ENCODE results near the gene HNRNPLL. TPM values are rescaled to one million over a fixed set of nuclear protein-coding genes. Genes with fewer than 3 reads are reported as not detected.
A peak's percentile ranks its signal among the peaks of the same experiment; 100 is the strongest.

The HNRNPLL gene
- polyA plus RNA-seq, 1 experiment = 26.6 TPM

DNA sequence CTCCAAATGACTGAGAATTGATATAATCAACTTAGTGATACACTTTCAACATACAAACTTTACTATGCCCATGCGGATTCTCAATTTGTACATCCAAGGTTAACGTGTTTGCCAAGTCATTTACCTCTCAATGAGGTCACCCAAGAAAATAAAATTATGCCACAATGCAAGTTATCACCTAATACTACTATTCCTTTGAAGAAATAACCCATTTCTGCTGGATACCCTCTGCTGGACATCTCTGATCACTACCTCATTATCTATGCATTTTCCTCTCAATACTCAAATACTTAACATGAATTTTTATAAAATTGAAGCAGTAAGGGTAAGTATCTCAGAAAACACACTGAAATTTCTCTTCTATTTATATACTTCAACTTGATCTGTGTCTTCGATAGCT lies 12.7 kb downstream of the HNRNPLL start:
- no peak for DNase-seq (ENCODE audit: low read depth)
- TF ChIP-seq, protein P1, sequence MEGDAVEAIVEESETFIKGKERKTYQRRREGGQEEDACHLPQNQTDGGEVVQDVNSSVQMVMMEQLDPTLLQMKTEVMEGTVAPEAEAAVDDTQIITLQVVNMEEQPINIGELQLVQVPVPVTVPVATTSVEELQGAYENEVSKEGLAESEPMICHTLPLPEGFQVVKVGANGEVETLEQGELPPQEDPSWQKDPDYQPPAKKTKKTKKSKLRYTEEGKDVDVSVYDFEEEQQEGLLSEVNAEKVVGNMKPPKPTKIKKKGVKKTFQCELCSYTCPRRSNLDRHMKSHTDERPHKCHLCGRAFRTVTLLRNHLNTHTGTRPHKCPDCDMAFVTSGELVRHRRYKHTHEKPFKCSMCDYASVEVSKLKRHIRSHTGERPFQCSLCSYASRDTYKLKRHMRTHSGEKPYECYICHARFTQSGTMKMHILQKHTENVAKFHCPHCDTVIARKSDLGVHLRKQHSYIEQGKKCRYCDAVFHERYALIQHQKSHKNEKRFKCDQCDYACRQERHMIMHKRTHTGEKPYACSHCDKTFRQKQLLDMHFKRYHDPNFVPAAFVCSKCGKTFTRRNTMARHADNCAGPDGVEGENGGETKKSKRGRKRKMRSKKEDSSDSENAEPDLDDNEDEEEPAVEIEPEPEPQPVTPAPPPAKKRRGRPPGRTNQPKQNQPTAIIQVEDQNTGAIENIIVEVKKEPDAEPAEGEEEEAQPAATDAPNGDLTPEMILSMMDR (IDR thresholded peaks at IDR 0.05; ENCODE audit: insufficient read depth, low read depth, low read length) = peak; percentile 18; the same call in 1 of the 2 replicates
- H3K36me3 ChIP-seq (ENCODE audit: control insufficient read depth, insufficient read depth, low read length) = peaks cover 1% of the 10 kb centered on the region; the same call in 1 of the 2 replicates
- H3K27me3 ChIP-seq (ENCODE audit: control insufficient read depth, insufficient read depth, low read length) = no peaks in the 10 kb centered on the region
- H3K4me3 ChIP-seq (ENCODE audit: low read depth, low read length) = no peak overlapping the region
- ChIA-PET CTCF (interaction anchor here (1.0 to 1.6 kb wide), 2 partner anchors 9 to 25 kb away, joined by 4 to 7 read pairs; no protein-coding TSS in a partner anchor), POLR2A (no interaction called here)

DNA sequence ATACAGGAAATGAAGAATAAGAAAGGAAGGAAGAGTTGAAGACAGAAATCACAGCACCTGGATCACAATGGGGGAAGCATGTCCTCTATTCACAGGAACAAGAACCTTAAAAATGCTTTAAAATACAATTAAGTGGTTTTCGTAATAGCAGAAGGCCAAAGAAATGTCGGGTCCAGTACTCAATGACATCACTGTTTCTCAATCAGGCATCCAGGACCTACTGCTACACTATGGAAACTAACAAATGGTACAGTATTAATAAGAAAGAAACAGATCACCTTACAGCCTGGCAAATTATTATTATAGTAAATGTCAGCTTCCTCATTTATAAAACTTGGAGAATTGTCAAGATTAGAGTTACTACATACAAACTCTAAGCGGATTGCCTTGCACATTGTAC lies 15.8 kb downstream of the HNRNPLL start:
- POLR2A ChIA-PET = no interaction called here
- DNase-seq (ENCODE audit: low read depth) = no peak

DNA sequence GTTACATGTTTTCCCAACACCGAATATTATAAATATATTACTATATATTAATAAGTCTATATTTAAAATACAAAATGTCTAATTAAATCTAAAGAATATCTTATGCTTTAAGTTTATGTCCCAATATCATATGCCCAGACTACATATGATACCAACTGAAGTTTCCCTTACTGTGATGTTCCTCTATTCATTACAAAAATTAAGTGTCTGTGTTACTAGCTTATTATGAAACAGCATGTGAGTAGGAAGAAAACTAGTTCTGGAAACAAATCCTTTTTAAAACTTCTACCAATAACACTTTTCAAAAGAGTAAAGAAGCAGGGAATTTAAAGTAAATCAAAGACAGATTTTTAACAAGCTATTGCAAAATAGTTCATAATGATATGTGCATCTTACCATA lies 17.8 kb downstream of the HNRNPLL start:
- POLR2A ChIA-PET = no interaction called here
- CTCF ChIA-PET = interaction anchor here (0.6 to 1.7 kb wide), 2 partner anchors 140 to 146 kb away, joined by 3 to 6 read pairs; no protein-coding TSS in a partner anchor

More for the DNA sequence above, 15.8 kb downstream of the HNRNPLL start:
- TF ChIP-seq, protein P1 (IDR thresholded peaks at IDR 0.05; ENCODE audit: insufficient read depth, low read depth, low read length) = no peak
- Histone ChIP-seq H3K4me3 (ENCODE audit: low read depth, low read length) (no peak overlapping the region), H3K36me3 (ENCODE audit: control insufficient read depth, insufficient read depth, low read length) (peaks cover 1% of the 10 kb centered on the region; the same call in 1 of the 2 replicates), H3K27me3 (ENCODE audit: control insufficient read depth, insufficient read depth, low read length) (no peaks in the 10 kb centered on the region)
- CTCF ChIA-PET = no interaction called here

DNA sequence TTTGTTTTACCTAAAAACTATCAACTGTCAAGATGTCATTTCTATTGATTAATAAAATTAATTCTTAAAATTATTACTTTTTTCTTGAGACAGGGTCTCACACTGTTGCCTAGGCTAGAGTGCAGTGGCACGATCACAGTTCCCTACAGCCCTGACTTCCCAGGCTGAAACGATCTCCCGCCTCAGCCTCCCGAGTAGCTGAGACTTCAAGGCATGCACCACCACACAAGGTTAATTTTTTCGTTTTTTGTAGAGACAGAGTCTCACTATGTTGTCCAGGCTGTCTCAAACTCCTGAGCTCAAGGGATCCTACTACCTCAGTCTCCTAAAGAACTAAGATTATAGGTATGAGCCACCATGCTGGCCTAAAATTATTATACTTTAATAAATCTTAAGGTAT lies 18.7 kb downstream of the HNRNPLL start:
- ChIA-PET POLR2A (interaction anchor here (0.7 kb wide), 1 partner anchor 38 kb away, joined by 3 read pairs; no protein-coding TSS in a partner anchor), CTCF (interaction anchor here (0.8 to 1.7 kb wide), 4 partner anchors 28 to 141 kb away, joined by 3 to 6 read pairs (median 4); no protein-coding TSS in a partner anchor)
- TF ChIP-seq, protein P1 (IDR thresholded peaks at IDR 0.05; ENCODE audit: insufficient read depth, low read depth, low read length) = no peak
- no peaks in the 10 kb centered on the region for H3K27me3 ChIP-seq (ENCODE audit: control insufficient read depth, insufficient read depth, low read length)
- H3K4me3 ChIP-seq (ENCODE audit: low read depth, low read length) = no peak overlapping the region
- DNase-seq (ENCODE audit: low read depth) = no peak
- peaks cover 6% of the 10 kb centered on the region for H3K36me3 ChIP-seq (ENCODE audit: control insufficient read depth, insufficient read depth, low read length)

More for the DNA sequence above, 17.8 kb downstream of the HNRNPLL start:
- TF ChIP-seq, protein P1 (IDR thresholded peaks at IDR 0.05; ENCODE audit: insufficient read depth, low read depth, low read length) = no peak
- peaks cover 6% of the 10 kb centered on the region for H3K36me3 ChIP-seq (ENCODE audit: control insufficient read depth, insufficient read depth, low read length)
- H3K27me3 ChIP-seq (ENCODE audit: control insufficient read depth, insufficient read depth, low read length) = no peaks in the 10 kb centered on the region
- DNase-seq (ENCODE audit: low read depth) = no peak
- no peak overlapping the region for H3K4me3 ChIP-seq (ENCODE audit: low read depth, low read length)

DNA sequence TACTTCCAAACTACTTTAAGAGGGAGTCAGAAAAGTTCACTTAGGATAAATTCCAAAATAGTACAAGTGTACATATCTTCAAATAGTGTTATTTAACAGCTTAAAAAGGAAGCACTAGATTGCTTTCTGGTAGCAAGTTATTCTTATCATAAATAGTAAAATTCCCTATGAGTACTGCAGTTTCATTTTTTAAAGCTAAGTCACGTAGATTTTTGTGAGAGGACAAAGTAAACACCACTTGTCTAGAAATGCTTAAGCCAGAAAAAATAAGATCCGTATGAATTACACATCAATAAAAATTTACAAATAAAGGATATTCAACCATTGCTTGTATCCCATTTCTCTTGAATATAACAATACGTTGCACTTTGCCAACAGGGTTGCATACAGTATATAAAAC lies 19.2 kb downstream of the HNRNPLL start:
- no peak for DNase-seq (ENCODE audit: low read depth)
- Histone ChIP-seq H3K27me3 (ENCODE audit: control insufficient read depth, insufficient read depth, low read length) (no peaks in the 10 kb centered on the region), H3K4me3 (ENCODE audit: low read depth, low read length) (no peak overlapping the region), H3K36me3 (ENCODE audit: control insufficient read depth, insufficient read depth, low read length) (peaks cover 6% of the 10 kb centered on the region)
- CTCF ChIA-PET = interaction anchor here (0.8 to 1.0 kb wide), 3 partner anchors 28 to 142 kb away, joined by 3 to 4 read pairs (median 3); no protein-coding TSS in a partner anchor
- POLR2A ChIA-PET = interaction anchor here (0.7 kb wide), 1 partner anchor 37 kb away, joined by 3 read pairs; no protein-coding TSS in a partner anchor
- TF ChIP-seq, protein P1 (IDR thresholded peaks at IDR 0.05; ENCODE audit: insufficient read depth, low read depth, low read length) = no peak

Data from BJ (cell line).